Activated CD4-positive, alpha-beta T cell treated with anti-CD3 and anti-CD28 coated beads, Interleukin-2, amount 10 ng/mL, durations not matched to agents 7 days and 5 days (primary cell): ENCODE results near the gene TUBGCP3. TPM values are rescaled to one million over a fixed set of nuclear protein-coding genes. Genes with fewer than 3 reads are reported as not detected.
"Not testable (repeated sequence)": the region's sequence is repeated elsewhere in the genome, so short reads cannot be mapped to it uniquely, and the experiment has no call there.

Experiments used
- CTCF ChIA-PET: fragments of 350-600 bp; sonication (Branson Sonifier 250); formaldehyde crosslinking; loops from one replicate; lab custom pipeline; 2021; ENCODE audit warnings: antibody characterized with exemption; lab: Charles Lee
- POLR2A ChIA-PET: fragments of 350-600 bp; sonication (Branson Sonifier 250); formaldehyde crosslinking; loops from one replicate; lab custom pipeline; 2021; ENCODE audit warnings: antibody characterized with exemption; lab: Charles Lee
- DNase-seq: peaks from one replicate; pipeline ENCODE4 v3.0.0-alpha.2; 2020
- H3K27ac Mint-ChIP-seq: one replicate; pipeline ENCODE4 v1.8.0; 2021; ENCODE audit warnings: mild to moderate bottlenecking, moderate library complexity, mixed read lengths
- H3K27me3 Mint-ChIP-seq: one replicate; pipeline ENCODE4 v1.8.0; 2021; ENCODE audit warnings: mixed read lengths
- H3K36me3 Mint-ChIP-seq: one replicate; pipeline ENCODE4 v1.8.0; 2021; ENCODE audit warnings: low read depth, mixed read lengths
- H3K4me1 Mint-ChIP-seq: one replicate; pipeline ENCODE4 v1.8.0; 2021; ENCODE audit warnings: mixed read lengths
- H3K4me3 Mint-ChIP-seq: one replicate; pipeline ENCODE4 v1.8.0; 2021; ENCODE audit warnings: mild to moderate bottlenecking, moderate library complexity, mixed read lengths
- H3K9me3 Mint-ChIP-seq: one replicate; pipeline ENCODE4 v1.8.0; 2021; ENCODE audit warnings: mixed read lengths
- total RNA-seq, 2 experiments: library from RNA; stranded (reverse); gene quantifications; one replicate each; pipeline ENCODE4 v1.2.3, GENCODE V29; 2021

TUBGCP3 gene, protein sequence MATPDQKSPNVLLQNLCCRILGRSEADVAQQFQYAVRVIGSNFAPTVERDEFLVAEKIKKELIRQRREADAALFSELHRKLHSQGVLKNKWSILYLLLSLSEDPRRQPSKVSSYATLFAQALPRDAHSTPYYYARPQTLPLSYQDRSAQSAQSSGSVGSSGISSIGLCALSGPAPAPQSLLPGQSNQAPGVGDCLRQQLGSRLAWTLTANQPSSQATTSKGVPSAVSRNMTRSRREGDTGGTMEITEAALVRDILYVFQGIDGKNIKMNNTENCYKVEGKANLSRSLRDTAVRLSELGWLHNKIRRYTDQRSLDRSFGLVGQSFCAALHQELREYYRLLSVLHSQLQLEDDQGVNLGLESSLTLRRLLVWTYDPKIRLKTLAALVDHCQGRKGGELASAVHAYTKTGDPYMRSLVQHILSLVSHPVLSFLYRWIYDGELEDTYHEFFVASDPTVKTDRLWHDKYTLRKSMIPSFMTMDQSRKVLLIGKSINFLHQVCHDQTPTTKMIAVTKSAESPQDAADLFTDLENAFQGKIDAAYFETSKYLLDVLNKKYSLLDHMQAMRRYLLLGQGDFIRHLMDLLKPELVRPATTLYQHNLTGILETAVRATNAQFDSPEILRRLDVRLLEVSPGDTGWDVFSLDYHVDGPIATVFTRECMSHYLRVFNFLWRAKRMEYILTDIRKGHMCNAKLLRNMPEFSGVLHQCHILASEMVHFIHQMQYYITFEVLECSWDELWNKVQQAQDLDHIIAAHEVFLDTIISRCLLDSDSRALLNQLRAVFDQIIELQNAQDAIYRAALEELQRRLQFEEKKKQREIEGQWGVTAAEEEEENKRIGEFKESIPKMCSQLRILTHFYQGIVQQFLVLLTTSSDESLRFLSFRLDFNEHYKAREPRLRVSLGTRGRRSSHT
- total RNA-seq: 10 to 100 TPM; 59.7 to 67.7 TPM

DNA sequence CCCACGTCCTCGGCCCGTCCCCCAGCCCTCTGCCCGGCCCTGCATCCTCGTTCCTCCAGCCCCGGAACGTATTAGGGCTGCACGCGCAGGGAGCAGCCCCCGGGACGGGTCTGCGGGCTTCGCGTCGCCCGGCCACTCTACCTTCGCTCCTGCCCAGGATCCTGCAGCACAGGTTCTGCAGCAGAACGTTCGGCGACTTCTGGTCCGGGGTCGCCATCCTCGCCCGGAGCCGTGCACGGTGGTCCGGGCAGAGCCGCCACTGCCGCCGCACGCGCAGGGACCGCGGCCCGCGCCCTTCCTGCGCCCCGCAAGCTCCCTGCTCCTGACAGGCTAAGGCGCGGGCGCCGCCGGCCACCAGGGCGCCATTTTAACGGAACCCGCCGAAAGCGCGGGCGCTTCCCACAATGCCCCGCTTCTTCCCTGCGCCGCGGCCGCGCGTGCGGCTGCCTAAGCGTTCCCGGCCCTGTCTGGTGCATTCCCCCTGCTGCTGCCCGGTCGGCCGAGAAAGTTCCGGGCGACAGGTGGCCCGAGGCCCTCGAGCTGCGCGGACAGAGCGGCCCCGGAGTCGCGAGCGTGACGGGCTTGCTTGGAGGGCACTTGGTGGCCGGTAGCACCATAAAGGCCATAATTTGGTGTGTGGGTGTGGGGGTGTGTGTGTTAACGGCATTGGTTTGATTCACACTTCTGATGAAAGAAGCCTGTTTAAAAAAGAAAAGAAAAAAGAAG, at the start of gene TUBGCP3:
Gene TUBGCP3, minus strand, starts transcription at position 390 of the 726 bp plus-strand sequence. Its CDS starts 173 bp downstream, at position 217.
- peaks cover 1% of the 10 kb centered on the region for H3K27me3 Mint-ChIP-seq
- peak; percentile 78 for DNase-seq

GRCh38 chr13:112637017-112637801, 49.3 kb upstream of the TUBGCP3 start:
- H3K4me1 Mint-ChIP-seq: peaks cover 18% of the 10 kb centered on the region
- H3K27ac Mint-ChIP-seq: no peak overlapping the region
- no peak for DNase-seq
- H3K4me3 Mint-ChIP-seq: no peak overlapping the region
- H3K9me3 Mint-ChIP-seq: no peaks in the 10 kb centered on the region
- CTCF ChIA-PET: no interaction called here
- POLR2A ChIA-PET: no interaction called here
- H3K36me3 Mint-ChIP-seq: no peaks in the 10 kb centered on the region
- peaks cover 25% of the 10 kb centered on the region for H3K27me3 Mint-ChIP-seq

More for the DNA sequence above, at the start of gene TUBGCP3:
- Mint-ChIP-seq H3K4me3 (peak within 1 kb of the TSS; percentile 93), H3K27ac (peak within 1 kb of the TSS; percentile 94), H3K4me1 (peaks cover 41% of the 10 kb centered on the region), H3K36me3 (peaks cover 26% of the 10 kb centered on the region), H3K9me3 (no peaks in the 10 kb centered on the region)
- ChIA-PET POLR2A (no interaction called here), CTCF (interaction anchor here (0.6 to 2.1 kb wide), 3 partner anchors 11 to 34 kb away, joined by 3 to 8 read pairs (median 4); no protein-coding TSS in a partner anchor)

DNA sequence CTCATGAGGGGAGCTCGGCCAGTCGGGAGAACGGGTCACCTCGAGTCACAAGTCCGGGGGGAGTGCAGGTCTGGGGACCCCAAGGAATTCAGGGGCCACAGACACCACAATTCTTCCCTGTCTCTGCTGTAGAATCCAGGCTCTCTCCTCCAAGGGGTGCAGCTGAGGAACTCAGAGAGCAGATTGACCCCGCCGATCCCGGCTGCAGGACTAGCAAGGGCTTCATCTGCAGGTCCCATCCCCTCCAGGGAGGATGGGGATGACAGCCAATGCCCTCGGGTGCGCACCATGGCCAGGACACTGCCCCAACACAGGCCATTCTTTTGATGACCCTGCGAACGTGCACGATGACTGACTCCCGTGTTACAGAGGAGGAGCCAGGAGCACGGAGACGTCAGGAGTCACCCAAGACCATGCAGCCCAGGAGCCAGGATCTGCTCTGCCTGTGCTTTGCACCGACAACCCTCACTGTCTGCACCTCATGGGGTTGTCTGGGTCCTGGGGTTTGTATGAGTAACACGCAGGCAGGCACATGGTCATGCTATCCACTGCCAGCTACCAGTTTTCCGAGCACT, 48.5 kb upstream of the TUBGCP3 start:
- peaks cover 28% of the 10 kb centered on the region for H3K27me3 Mint-ChIP-seq
- H3K4me3 Mint-ChIP-seq: no peak overlapping the region
- peaks cover 16% of the 10 kb centered on the region for H3K4me1 Mint-ChIP-seq
- ChIA-PET POLR2A (no interaction called here), CTCF (no interaction called here)
- no peak for DNase-seq
- H3K36me3 Mint-ChIP-seq: no peaks in the 10 kb centered on the region
- no peak overlapping the region for H3K27ac Mint-ChIP-seq
- H3K9me3 Mint-ChIP-seq: no peaks in the 10 kb centered on the region

GRCh38 chr13:112635323-112635722, 47.4 kb upstream of the TUBGCP3 start:
- ChIA-PET POLR2A (no interaction called here), CTCF (no interaction called here)
- Mint-ChIP-seq H3K4me1 (peaks cover 10% of the 10 kb centered on the region), H3K9me3 (no peaks in the 10 kb centered on the region), H3K27me3 (peaks cover 29% of the 10 kb centered on the region), H3K4me3 (no peak overlapping the region), H3K27ac (no peak overlapping the region), H3K36me3 (no peaks in the 10 kb centered on the region)
- DNase-seq: no peak

DNA sequence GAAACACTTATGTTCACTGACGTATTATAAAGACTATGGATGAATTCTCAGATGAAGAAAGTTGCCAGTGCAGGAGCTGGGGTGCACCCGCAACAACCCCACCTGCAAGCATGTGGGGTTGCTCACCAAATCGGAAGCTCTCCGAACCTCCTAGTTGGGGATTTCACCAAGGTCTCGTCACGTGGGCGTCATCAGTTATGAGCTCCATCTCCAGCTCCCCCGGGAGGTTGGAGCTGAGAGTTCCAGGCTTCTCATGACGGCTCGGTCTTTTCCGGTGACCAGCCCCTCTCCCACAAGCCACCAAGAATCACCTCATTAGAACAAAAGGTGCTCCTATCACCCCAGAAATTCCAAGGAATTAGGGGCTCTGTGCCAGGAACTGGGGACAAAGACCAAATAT, 46.1 kb upstream of the TUBGCP3 start:
- H3K9me3 Mint-ChIP-seq: no peaks in the 10 kb centered on the region
- H3K4me3 Mint-ChIP-seq: no peak overlapping the region
- peaks cover 21% of the 10 kb centered on the region for H3K27me3 Mint-ChIP-seq
- H3K36me3 Mint-ChIP-seq: no peaks in the 10 kb centered on the region
- H3K4me1 Mint-ChIP-seq: peaks cover 7% of the 10 kb centered on the region
- ChIA-PET CTCF (interaction anchor here (0.8 to 0.9 kb wide), 2 partner anchors 13 to 60 kb away, joined by 3 read pairs; no protein-coding TSS in a partner anchor), POLR2A (no interaction called here)
- no peak overlapping the region for H3K27ac Mint-ChIP-seq
- DNase-seq: no peak

GRCh38 chr13:112630226-112630625, 42.3 kb upstream of the TUBGCP3 start:
- POLR2A ChIA-PET, DNase-seq, H3K4me1 Mint-ChIP-seq, H3K4me3 Mint-ChIP-seq, H3K36me3 Mint-ChIP-seq, H3K9me3 Mint-ChIP-seq, H3K27ac Mint-ChIP-seq, H3K27me3 Mint-ChIP-seq: not testable (repeated sequence)
- CTCF ChIA-PET: interaction anchor here (1.0 kb wide), 1 partner anchor 9 kb away, joined by 3 read pairs; no protein-coding TSS in a partner anchor

GRCh38 chr13:112629161-112629560, 41.2 kb upstream of the TUBGCP3 start:
- no peaks in the 10 kb centered on the region for H3K9me3 Mint-ChIP-seq
- no peak overlapping the region for H3K27ac Mint-ChIP-seq
- no peak for DNase-seq
- ChIA-PET POLR2A (no interaction called here), CTCF (interaction anchor here (0.6 to 0.7 kb wide), 2 partner anchors 10 to 579 kb away, joined by 3 read pairs; partner anchors contain the start of gene PCID2)
- H3K4me1 Mint-ChIP-seq: no peaks in the 10 kb centered on the region
- peaks cover 6% of the 10 kb centered on the region for H3K27me3 Mint-ChIP-seq
- no peaks in the 10 kb centered on the region for H3K36me3 Mint-ChIP-seq
- H3K4me3 Mint-ChIP-seq: no peak overlapping the region

DNA sequence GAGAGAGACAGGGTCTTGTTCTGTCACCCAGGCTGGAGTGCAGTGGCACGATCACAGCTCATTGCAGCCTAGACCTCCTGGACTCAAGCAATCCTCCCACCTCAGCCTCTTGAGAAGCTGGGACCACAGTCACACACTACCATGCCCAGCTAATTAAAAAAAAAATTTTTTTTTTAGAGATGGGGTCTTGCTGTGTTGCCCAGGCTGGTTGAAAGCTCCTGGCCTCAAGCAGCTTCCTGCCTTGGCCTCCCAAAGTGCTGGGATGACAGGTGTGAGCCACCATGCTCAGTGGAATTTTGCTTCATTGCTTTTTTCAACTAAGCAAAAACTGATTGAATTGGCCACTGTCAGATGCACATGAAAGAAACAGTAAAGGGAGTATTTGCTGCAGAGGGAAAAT, 39.7 kb upstream of the TUBGCP3 start:
- H3K9me3 Mint-ChIP-seq, DNase-seq, CTCF ChIA-PET, H3K4me3 Mint-ChIP-seq, H3K36me3 Mint-ChIP-seq, H3K4me1 Mint-ChIP-seq, H3K27me3 Mint-ChIP-seq, H3K27ac Mint-ChIP-seq: not testable (repeated sequence)
- POLR2A ChIA-PET: interaction anchor here (0.7 kb wide), 1 partner anchor 67 kb away, joined by 3 read pairs; no protein-coding TSS in a partner anchor

DNA sequence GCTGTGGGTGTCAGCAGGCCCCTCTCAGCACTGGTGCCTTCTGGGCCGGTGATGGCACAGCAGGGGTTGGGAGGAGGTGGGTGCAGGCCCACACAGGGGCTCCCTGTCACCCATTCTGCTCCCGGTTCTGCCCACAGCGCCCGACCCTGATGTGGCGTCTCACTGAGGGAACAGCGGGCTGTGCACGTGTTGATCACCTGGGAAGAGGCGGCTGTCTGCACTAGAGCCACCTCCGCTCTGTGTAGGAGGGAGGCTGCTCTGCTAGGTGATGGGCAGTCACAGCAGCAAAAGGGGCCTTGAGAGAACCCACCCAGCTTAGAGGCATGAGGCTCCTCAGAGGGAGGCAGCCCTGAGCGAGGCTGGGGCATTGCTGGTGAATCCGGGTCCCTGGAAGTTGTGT, 39.2 kb upstream of the TUBGCP3 start:
- ChIA-PET POLR2A (interaction anchor here (0.7 kb wide), 1 partner anchor 67 kb away, joined by 3 read pairs; no protein-coding TSS in a partner anchor), CTCF (interaction anchor here (1.3 kb wide), 1 partner anchor 21 kb away, joined by 3 read pairs; no protein-coding TSS in a partner anchor)
- DNase-seq: no peak
- H3K27ac Mint-ChIP-seq: peak overlapping the region; percentile 54
- no peak overlapping the region for H3K4me3 Mint-ChIP-seq
- H3K36me3 Mint-ChIP-seq: no peaks in the 10 kb centered on the region
- H3K27me3 Mint-ChIP-seq: peaks cover 6% of the 10 kb centered on the region
- no peaks in the 10 kb centered on the region for H3K4me1 Mint-ChIP-seq
- H3K9me3 Mint-ChIP-seq: no peaks in the 10 kb centered on the region

GRCh38 chr13:112626761-112627160, 38.8 kb upstream of the TUBGCP3 start:
- H3K4me3 Mint-ChIP-seq: no peak overlapping the region
- ChIA-PET POLR2A (no interaction called here), CTCF (interaction anchor here (1.3 kb wide), 1 partner anchor 20 kb away, joined by 3 read pairs; no protein-coding TSS in a partner anchor)
- no peak overlapping the region for H3K27ac Mint-ChIP-seq
- DNase-seq: no peak
- no peaks in the 10 kb centered on the region for H3K36me3 Mint-ChIP-seq
- no peaks in the 10 kb centered on the region for H3K9me3 Mint-ChIP-seq
- H3K27me3 Mint-ChIP-seq: peaks cover 6% of the 10 kb centered on the region
- no peaks in the 10 kb centered on the region for H3K4me1 Mint-ChIP-seq

DNA sequence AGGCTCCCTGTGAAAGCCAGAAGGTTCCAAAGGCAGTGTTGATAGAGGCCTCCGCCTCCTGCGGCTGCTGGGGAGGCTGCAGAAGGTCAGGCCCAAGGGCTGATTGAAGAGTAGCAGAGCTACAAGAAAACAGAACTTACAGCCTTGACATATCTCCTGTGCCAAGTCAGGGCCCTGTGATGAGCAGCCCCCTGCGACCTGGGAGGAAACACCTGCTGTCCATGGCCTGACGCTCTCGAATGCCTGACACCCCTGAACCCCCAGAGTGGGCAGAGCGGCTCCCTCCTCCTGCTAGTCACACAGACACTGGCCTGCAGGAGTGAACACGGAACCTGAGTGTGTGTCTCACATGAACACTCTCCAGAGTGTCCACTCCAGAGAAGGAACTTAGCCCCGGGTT, 38.2 kb upstream of the TUBGCP3 start:
- Mint-ChIP-seq H3K4me3 (no peak overlapping the region), H3K9me3 (no peaks in the 10 kb centered on the region), H3K27ac (no peak overlapping the region), H3K27me3 (peaks cover 2% of the 10 kb centered on the region), H3K36me3 (no peaks in the 10 kb centered on the region), H3K4me1 (no peaks in the 10 kb centered on the region)
- ChIA-PET POLR2A (no interaction called here), CTCF (interaction anchor here (1.3 kb wide), 1 partner anchor 20 kb away, joined by 3 read pairs; no protein-coding TSS in a partner anchor)
- no peak for DNase-seq
